ENCODE data around the gene FSIP1.

The FSIP1 gene

DNA sequence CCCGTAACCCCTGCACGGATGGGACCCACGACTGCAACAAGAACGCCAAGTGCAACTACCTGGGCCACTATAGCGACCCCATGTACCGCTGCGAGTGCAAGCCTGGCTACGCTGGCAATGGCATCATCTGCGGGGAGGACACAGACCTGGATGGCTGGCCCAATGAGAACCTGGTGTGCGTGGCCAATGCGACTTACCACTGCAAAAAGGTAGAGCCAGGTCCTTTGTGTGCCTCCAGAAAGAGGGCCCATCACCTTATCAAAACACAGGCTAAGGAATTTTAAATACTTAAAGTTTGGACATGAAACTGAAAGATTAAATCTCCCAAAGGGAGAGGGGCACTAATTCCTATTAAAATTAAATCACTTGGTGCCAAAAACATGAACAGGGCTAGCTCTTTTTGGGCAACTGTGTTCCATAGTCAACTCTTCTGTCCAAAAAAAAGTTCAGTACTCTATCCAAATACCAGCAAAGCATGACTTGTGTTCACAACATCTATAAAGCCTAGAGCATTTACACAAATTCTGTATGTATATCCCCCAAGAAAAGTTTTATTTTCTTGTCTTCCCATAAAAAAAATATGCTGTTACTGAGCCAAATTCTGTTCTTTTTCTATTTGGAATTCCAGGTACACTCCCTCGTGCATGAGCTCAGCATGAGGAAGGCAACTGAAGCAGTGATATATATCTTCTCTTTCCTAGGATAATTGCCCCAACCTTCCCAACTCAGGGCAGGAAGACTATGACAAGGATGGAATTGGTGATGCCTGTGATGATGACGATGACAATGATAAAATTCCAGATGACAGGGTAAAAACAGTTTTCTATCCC lies 192.6 kb downstream of the FSIP1 start:
- DNase-seq: no peak

DNA sequence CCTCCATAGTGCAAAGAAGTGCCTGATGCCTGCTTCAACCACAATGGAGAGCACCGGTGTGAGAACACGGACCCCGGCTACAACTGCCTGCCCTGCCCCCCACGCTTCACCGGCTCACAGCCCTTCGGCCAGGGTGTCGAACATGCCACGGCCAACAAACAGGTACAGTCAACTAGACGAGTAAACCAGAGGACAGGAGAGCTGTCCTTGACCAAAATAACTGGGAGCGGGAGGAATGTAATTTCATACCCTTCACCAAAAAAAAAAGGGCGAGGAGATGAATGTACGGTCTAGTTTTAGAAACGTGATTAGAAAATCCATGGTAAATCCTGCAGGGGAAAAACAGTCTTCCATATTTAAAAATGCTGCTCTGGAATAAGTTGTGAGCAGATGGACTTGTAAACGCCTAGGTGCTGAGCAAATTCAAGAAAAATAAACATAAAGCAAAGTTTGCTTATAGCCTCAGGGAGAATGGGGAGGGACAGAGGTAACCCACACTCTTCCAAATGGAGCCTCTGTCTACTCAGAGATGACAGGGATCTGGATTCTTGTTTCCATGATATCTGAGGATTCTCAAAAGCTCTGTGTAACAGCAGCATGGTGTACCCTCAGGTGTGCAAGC lies 193.3 kb downstream of the FSIP1 start:
- DNase-seq: no peak

DNA sequence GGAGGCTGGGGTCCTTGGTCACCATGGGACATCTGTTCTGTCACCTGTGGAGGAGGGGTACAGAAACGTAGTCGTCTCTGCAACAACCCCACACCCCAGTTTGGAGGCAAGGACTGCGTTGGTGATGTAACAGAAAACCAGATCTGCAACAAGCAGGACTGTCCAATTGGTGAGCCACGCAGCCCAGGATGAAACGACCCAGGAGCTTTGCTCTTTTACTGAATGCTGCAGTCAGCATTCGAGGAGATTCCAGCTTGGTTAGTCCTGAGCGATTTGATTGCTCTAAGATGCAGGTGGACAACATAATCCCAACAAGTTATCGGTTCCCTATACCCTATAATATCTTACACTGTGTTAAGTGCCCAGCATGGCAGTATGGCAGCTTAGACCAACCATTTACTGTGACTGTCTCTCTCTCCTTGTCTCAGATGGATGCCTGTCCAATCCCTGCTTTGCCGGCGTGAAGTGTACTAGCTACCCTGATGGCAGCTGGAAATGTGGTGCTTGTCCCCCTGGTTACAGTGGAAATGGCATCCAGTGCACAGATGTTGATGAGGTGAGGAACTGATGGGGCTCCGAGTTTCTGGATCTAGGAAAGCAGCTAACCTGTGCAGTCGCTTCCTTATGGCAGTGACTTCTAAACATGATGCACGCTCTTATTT lies 194.0 kb downstream of the FSIP1 start:
- DNase-seq: no peak

DNA sequence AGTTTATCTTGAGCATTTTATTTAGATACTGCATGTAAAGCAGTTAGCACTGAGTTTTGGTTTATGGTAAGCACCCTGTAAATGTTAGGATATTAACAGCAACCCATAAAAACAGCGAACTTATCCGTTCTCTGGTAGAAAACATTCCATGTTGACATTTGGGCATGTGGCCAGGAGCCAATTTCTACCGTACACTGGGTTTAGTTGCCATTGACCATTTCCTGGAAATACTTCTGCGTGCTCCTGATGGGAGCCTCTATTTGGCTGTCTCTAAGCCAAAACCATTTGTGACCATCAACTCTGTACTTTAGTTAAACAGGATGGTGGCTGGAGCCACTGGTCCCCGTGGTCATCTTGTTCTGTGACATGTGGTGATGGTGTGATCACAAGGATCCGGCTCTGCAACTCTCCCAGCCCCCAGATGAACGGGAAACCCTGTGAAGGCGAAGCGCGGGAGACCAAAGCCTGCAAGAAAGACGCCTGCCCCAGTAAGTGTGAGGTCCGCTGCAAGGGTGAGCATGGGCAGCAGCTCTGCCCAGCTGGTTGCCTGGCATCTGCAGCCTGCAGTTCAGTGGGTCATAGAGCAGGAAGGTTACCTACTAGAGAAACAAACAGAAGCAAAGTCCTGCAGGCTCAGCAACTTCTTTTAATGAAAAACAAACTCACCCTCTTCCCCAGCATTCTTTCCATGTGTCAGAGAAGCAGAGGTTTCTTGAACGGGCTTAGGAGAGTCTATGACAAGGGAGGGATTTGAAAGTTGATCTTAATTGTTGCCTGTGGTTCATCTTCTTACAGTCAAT lies 194.7 kb downstream of the FSIP1 start:
- no peak for DNase-seq

DNA sequence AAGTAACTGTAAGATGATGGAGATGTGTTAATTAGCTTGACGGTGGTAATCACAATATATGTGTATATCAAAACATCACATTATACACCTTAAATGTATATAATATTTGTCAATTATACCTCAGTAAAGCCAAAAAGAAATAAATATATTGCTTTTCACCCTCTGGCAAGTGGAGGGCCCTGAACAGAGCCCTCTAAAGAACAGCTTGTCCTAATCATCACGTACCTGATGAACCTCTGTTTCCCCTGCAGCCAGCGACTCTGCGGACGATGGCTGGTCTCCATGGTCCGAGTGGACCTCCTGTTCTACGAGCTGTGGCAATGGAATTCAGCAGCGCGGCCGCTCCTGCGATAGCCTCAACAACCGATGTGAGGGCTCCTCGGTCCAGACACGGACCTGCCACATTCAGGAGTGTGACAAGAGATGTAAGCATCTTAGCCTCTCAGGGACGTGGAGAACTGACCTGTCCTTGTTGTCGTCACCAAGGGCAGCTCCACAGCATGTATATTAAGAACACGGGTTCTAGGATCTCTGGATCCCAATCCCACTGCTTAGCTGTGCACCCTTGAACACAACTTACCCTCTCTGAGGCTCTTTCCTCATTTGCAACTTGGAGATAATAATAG lies 195.4 kb downstream of the FSIP1 start:
- DNase-seq: no peak

DNA sequence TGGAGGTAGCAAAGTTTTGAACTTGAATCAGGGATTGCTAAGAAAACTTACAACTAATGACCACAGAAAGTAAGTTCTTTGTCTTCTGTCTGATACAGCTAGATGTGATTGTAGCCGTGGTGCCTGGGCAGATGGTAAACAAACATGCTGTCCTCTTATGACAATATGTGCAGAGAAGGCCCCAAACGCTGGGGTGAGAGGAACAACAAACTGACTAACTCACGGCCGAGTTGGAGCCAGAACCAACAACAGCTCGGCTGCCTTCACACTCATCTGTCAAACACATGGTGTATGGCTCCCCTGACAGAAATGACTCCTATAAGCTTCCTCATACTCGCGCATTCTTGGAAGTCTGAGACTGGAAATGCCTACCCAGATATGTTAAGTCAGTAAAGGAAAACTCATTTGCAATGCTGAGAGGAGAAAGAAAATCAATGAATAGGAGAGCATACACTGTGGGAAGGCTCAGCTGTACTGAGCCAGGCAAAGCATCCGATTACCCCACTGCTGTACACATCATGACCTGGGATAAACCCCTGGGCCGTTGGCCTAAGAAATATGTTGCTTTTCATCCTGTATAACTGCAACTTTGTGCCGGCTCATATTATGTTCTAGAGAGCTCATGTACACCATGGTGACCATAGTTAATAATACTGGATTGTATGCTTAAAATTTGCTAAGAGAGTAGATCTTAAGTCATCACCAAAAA lies 196.1 kb downstream of the FSIP1 start:
- DNase-seq: no peak

DNA sequence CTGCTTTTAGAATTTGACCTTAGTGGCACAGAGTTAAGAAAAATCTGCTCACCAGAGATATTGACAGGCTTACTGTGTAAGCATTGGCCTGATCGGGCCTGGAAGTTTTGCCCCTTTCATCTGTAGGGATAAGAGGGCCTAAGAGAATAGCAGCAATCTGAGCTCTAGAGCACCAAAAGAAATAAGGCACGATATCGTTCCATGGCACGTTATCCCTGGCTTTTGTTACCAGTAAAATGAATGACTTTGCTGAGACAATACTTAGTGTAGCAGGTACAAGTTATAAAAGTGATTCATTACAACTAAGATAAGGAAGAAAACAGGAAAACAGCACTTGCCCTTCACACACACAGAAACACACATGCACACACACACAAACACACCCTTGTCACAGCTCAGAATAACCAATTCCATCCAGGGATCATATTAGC lies 196.8 kb downstream of the FSIP1 start:
- no peak for DNase-seq

DNA sequence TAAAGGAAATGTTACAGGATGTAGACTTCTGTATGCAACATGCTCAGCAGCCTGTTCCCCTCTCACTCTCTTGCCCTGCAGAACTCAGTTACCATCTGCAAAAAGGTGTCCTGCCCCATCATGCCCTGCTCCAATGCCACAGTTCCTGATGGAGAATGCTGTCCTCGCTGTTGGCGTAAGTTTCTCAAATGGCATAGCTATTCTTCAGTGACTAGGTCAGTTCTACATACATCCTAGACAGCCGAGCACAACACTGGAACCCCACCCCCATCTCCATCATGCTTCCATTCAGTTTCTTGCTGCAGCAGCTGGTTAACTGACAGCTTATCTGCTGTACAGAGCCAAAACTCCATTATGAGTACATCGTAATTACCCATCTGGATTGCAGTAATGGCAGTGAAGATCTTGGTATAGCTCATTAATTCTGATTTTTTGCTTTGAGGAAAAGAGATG lies 197.2 kb downstream of the FSIP1 start:
- DNase-seq: no peak

DNA sequence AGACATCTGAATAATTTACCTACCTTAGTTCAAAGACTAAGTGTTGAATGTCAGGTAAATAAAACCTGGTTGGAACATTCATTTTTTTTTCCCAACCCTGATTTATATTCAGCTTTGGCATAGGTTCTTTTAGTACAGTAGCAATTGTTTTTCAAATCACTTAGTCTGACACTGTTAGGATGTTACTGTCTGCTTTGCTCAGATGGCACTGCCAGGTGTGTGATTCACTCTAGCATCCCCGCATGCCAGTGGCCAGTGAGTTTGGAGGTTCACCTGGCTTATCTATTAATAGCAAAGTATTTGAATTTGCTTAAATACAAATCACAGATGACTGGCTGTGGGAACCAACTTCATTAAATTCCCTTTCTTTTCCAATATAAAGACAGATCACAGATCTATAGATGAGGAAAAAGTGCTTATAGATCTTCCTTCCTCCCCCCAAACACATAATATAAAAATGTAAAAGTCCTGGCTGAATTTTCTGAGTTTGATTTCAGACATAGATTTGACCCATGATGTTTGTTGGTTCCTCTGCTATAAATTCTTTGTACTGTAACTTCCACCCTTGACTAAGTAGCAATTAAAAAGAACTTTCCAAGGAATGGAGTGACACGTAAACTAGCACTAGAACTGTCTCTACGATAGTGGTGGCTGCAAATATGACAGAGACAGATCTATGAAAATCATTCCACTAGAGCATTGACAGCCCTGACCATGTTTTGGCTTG lies 197.8 kb downstream of the FSIP1 start:
- DNase-seq: no peak

DNA sequence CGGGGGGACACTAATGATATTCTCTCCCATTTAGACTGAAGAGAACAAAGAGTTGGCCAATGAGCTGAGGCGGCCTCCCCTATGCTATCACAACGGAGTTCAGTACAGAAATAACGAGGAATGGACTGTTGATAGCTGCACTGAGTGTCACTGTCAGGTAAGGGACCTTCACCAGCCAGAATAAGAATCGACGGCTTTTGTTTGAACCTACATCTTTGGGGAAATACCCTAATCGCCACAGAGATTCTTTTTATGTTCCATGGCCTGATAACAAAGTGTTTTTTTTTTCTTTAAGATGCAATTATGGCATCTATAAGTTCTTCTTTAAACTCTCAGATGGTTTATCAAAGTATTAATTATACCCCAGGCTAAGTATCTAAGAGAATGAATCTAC lies 198.4 kb downstream of the FSIP1 start:
- DNase-seq: no peak

DNA sequence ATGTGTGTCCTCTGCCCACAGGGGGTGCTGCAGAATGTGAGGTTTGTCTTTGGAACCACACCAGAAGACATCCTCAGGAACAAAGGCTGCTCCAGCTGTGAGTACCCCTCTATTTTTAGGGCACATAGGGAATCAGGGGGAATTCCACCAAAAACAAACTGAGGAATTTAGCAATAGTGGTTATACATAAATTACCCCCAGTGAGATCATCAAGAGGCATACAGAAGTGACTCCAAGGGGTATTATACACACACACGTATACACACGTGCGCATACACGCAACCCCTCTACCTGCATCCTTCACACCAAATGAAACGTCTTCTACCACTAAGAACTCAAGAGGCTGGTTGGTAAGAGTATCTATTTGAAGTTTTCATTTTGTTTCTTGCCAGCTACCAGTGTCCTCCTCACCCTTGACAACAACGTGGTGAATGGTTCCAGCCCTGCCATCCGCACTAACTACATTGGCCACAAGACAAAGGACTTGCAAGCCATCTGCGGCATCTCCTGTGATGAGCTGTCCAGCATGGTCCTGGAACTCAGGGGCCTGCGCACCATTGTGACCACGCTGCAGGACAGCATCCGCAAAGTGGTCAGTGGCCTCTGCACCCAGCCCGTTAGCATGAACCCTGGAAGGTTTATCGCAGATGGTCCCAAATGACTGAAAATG lies 198.9 kb downstream of the FSIP1 start:
- no peak for DNase-seq

DNA sequence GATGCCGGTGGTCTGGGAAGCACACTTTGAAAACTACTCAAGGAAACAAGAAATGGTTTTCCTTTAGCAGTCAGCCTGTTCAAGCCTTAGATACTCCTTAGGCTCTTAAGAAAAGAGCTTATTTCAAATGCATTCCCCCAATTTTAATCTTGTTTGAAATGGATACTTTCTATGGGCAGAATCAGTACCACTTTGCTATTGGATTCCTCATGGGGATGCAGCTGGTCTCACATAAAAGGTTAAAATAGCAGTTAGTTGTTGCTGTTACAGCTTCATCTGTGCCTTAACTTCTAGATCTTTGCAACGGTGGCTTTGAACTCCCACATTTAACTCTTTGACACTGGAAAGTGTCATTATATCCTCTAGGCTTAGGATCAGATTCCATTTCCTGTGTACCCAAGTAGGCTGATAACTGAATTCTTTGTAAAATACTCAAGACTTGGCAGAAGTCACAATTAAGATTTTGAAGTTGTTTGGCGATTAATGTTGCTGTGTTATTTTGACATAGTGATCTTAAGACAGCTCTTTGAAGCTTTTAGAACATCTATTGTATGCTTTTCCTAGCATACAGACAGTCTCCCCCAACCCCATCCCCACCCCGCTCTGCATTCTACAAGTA lies 199.6 kb downstream of the FSIP1 start:
- DNase-seq: no peak

DNA sequence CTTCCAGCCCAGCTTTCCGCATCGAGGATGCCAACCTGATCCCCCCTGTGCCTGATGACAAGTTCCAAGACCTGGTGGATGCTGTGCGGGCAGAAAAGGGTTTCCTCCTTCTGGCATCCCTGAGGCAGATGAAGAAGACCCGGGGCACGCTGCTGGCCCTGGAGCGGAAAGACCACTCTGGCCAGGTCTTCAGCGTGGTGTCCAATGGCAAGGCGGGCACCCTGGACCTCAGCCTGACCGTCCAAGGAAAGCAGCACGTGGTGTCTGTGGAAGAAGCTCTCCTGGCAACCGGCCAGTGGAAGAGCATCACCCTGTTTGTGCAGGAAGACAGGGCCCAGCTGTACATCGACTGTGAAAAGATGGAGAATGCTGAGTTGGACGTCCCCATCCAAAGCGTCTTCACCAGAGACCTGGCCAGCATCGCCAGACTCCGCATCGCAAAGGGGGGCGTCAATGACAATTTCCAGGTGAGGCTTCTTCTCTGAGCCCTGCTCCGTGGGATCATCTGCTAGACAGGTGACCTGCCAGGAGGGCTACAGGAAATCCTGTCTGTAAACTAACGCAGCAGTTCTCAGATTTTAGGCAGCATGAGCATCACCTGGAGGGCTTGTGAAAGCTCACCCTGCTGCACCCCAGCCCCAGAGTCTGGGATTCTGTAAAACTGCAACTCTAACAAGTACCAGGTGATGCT lies 200.2 kb downstream of the FSIP1 start:
- DNase-seq: no peak

DNA sequence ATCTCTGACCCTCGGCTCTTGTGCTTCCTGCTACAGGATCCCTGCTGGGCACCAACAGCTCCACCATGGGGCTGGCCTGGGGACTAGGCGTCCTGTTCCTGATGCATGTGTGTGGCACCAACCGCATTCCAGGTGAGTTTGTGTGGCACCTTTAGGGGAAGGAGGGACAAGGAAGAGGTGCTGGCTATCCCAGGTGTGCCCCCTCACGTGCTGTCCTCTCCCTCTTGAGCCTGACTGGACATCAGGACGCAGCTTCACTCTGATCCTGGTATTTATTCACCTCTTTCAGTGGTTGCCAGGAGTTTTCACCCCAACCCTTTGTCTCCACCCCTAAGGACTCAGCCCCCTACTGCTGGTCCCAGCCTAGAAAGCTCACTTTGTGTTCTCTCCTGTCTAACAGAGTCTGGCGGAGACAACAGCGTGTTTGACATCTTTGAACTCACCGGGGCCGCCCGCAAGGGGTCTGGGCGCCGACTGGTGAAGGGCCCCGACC lies 200.8 kb downstream of the FSIP1 start:
- DNase-seq: no peak

DNA sequence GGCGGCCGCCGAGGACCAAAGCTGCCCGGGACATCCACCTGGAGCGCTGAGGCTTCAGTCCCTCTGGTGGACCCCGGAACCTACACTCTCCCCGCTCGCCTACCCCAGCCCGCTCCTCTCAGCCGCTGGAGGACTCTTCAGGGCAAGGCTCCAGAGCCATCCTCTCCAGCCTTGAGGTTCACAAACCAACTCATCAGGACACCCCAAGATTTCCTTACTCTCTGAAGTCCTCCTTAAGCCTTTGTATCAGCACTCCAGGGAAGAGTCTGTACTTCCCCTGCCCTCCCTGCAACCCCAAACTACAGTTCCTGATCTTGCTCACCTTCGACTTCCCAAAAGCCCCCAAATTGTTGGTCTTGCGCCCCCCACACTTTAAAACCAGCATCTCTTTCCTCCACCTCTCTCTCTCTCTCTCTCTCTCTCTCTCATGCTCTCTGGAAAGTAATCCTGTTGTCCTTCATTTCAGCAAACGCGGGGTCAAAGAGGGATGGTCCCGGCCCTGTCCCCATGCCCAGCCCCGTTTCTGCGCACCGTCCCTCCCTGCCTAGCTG lies 201.3 kb downstream of the FSIP1 start:
- no peak for DNase-seq

DNA sequence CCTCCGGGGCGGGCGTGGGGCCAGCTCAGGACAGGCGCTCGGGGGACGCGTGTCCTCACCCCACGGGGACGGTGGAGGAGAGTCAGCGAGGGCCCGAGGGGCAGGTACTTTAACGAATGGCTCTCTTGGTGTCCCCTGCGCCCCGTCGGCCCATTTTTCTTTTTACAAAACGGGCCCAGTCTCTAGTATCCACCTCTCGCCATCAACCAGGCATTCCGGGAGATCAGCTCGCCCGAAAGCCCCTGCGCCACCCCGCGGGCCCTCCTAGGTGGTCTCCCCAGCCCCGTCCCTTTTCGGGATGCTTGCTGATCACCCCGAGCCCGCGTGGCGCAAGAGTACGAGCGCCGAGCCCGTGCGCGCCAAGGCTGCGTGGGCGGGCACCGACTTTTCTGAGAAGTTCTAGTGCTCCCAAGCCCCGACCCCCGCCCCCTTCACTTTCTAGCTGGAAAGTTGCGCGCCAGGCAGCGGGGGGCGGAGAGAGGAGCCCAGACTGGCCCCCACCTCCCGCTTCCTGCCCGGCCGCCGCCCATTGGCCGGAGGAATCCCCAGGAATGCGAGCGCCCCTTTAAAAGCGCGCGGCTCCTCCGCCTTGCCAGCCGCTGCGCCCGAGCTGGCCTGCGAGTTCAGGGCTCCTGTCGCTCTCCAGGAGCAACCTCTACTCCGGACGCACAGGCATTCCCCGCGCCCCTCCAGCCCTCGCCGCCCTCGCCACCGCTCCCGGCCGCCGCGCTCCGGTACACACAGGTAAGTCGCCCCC lies 202.0 kb downstream of the FSIP1 start, which contains the start of gene THBS1:
Gene THBS1, plus strand, starts transcription at position 595 of the 757 bp plus-strand sequence. CDS start 779 bp downstream, outside the sequence.
- DNase-seq: no peak

DNA sequence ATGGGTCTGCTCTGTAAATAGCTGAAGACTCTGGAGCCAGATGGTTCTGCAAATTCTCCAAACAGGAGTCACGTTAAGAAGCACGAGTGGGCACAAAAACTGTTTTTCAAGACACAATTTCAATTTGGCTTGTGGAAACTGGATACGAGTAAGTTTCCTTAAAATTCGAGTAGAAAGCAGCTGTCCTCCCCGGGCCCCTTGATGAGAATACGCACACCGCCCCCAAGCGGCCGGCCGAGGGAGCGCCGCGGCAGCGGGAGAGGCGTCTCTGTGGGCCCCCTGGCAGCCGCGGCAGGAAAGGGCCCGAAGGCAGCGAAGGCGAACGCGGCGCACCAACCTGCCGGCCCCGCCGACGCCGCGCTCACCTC lies 202.5 kb downstream of the FSIP1 start:
- DNase-seq: peak; percentile 21 to 61

DNA sequence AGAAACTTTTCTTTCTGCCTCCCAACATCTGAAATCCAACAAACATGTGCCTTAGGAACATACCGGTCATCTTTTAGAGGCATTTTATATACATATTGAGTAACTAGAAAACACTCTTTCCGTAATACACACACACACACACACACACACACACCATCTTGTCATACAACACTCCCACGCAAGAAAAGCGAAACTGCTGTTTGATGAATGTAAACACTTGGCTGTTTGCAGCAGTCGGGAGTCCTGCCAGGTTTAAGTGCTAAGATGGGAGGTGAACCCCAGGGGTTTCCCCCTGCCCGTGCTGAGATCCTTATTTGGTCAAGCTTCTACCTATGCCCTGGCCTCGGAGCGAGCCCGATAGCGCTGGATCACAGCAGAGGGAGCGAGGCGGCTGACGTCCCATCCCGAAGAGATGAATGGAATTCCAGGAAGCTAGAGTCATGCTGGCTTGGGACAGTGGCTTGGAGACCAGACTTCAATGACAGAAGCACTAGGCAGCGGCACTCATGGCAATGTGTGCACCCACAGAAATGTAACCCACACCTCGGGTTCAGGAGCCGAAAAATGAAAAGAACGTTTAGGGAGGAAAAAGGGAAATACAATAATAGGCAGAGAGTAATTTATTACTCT lies 203.0 kb downstream of the FSIP1 start:
- DNase-seq: no peak
